OCI-LY1 (cell line): ENCODE measurements around the gene ZNF74.

ENCODE experiments used
- CTCF ChIP-seq: fragments of 200-600 bp; sonication (generic), shearing (Covaris generic); IDR thresholded peaks from 2 replicates; pipeline ENCODE4 v1.5.1; 2017; ENCODE audit warnings: mild to moderate bottlenecking, antibody characterized with exemption, low read length, moderate library complexity, mixed read lengths
- EZH2 ChIP-seq: fragments of 200-600 bp; sonication (generic), shearing (Covaris generic); IDR thresholded peaks from 2 replicates; pipeline ENCODE4 v1.8.0; 2017; ENCODE audit warnings: borderline replicate concordance, mixed run types, mild to moderate bottlenecking, antibody characterized with exemption, low read length, moderate library complexity, mixed read lengths

- TF ChIP-seq CTCF, result no peak
- no peak for TF ChIP-seq EZH2
Observed at GRCh38 chr22:20427945-20428417, 34.0 kb downstream of the ZNF74 start.
